Muscle of leg (tissue), 11 donors: Measurements from ENCODE around the gene VILL. TPM values are rescaled to one million over a fixed set of nuclear protein-coding genes. Genes with fewer than 3 reads are reported as not detected.

ENCODE experiments used
- DNase-seq: peaks from one replicate; pipeline ENCODE4 v3.0.0; 2013
- H3K27ac ChIP-seq: one replicate; pipeline ENCODE4 v1.5.1; 2013; ENCODE audit warnings: mild to moderate bottlenecking, low read length, control low read depth
- H3K27me3 ChIP-seq: one replicate; pipeline ENCODE4 v1.6.1; 2013; ENCODE audit warnings: low read length; ENCODE audit not compliant: control insufficient read depth, insufficient read depth
- H3K36me3 ChIP-seq: one replicate; pipeline ENCODE4 v1.6.1; 2013; ENCODE audit warnings: low read length; ENCODE audit not compliant: control insufficient read depth, insufficient read depth
- H3K4me1 ChIP-seq: one replicate; pipeline ENCODE4 v1.6.1; 2013; ENCODE audit warnings: low read length; ENCODE audit not compliant: control insufficient read depth, insufficient read depth
- H3K4me3 ChIP-seq: one replicate; pipeline ENCODE4 v1.5.1; 2013; ENCODE audit warnings: low read length, control low read depth
- H3K9me3 ChIP-seq: replicated peaks from 2 replicates; pipeline ENCODE4 v1.6.1; 2013; ENCODE audit warnings: low read depth, low read length; ENCODE audit not compliant: control insufficient read depth
- WGBS: methylation state at CpG from one replicate; pipeline ENCODE4 v1.1.5; 2013; ENCODE audit warnings: missing lambda C conversion rate; ENCODE audit not compliant: insufficient coverage; 5-methylcytosine and 5-hydroxymethylcytosine counted together
- polyA plus RNA-seq, 8 donors: library from polyadenylated mRNA; unstranded; fragments of 120-200 nt; gene quantifications; one replicate each; pipeline versions ENCODE4 v1.2.1 to v1.2.3, GENCODE V29; 2013; ENCODE audit warnings: inconsistent platforms in 1 of 8, low replicate concordance in 1 of 8; ENCODE audit not compliant: insufficient read length in 8 of 8, insufficient read depth in 1 of 8
- total RNA-seq: library from RNA; stranded (reverse); fragments of 120-200 nt; gene quantifications from one replicate; pipeline ENCODE4 v1.2.4, GENCODE V29; 2013

The VILL gene
- total and polyA plus RNA-seq, 9 donors = 3.7 to 10.4 (median 7.2) TPM

- Histone ChIP-seq H3K36me3 (peaks cover 9% of the 10 kb centered on the region), H3K27ac (peak overlapping the region; percentile 69), H3K4me3 (no peak overlapping the region), H3K4me1 (peaks cover 26% of the 10 kb centered on the region), H3K9me3 (no peaks in the 10 kb centered on the region), H3K27me3 (no peaks in the 10 kb centered on the region)
- peak; percentile 80 for DNase-seq
- WGBS = 22% methylated on average over 6 of the region's 6 CpGs
Observed at GRCh38 chr3:37949866-37950265, 40.7 kb upstream of the VILL start.

DNA sequence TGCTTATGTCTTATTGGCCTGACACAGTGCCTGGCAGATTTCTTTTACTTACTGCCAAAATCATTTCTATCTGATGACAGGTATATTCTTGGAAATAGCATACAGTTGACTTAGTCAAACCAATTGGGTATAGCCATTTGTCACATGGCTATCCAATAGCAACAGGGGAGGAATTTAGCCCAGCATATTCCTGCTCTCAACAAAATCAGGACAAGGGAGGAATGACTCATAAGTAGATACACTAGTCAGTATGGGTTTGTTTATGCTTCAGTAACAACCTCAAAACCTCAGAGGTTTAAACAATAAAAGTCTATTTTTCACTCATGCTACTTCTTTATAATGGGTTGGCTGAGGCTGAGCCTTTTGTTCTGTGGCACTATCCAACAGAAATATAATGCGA, 38.0 kb upstream of the VILL start:
- Histone ChIP-seq H3K4me3 (no peak overlapping the region), H3K36me3 (peaks cover 15% of the 10 kb centered on the region), H3K27me3 (no peaks in the 10 kb centered on the region), H3K4me1 (peaks cover 13% of the 10 kb centered on the region), H3K27ac (no peak overlapping the region), H3K9me3 (no peaks in the 10 kb centered on the region)
- WGBS = no CpG with 5 or more reads among the region's 1 CpG
- DNase-seq = no peak

DNA sequence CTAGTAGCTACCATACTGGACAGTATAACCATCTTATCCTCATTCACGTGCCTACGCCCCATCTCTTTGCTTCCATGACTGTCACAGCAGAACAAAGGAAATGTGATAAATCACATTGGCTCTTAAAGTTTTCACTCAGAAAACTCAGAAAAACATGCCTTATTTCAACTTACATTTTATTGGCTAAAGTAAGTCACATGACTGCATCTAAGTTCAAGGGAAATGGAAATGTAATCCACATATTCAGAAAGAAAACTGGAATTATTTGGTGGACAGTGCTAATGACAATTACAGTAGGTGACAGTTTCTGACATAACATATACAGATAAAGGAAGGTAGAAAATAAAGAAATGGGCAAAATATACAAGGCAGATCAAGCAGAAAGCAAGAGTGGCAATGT, 37.4 kb upstream of the VILL start:
- 100% methylated on average over 2 of the region's 2 CpGs for WGBS
- Histone ChIP-seq H3K9me3 (no peaks in the 10 kb centered on the region), H3K27me3 (no peaks in the 10 kb centered on the region), H3K36me3 (peaks cover 15% of the 10 kb centered on the region), H3K27ac (no peak overlapping the region), H3K4me3 (no peak overlapping the region), H3K4me1 (peaks cover 13% of the 10 kb centered on the region)
- no peak for DNase-seq

DNA sequence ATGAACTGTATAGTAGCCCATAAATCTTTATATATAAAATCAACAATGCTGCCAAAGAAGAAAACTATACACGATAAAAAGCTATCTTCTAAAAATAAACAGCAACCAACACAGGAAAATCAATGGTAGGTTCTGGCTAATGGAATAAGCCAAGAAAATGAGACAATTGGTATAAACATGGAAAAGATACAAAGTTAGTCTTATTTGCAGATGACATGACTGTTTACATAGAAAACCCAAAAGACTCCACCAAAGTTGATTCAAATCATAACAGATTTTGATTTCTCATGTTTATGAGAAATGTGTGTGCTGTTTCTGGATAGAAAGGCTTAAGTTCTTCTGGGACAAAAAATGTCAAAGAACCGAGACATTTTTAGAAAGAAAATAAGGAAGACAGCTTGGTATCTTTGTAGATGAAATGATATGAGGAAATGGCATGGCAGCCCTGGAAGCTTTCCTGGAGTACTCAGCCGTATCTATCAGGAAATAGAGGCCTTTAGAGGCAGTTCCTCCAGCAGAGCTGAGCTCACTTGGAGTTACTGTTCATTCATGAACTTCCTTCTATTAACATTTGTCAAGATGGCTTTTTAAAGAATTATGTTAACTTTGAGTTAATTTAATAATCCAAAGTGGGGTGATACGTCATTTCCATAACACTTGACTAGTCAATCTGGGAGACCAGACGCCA, 36.7 kb upstream of the VILL start:
- no peak for DNase-seq
- peaks cover 13% of the 10 kb centered on the region for H3K4me1 ChIP-seq
- no peak overlapping the region for H3K27ac ChIP-seq
- no peaks in the 10 kb centered on the region for H3K9me3 ChIP-seq
- no peaks in the 10 kb centered on the region for H3K27me3 ChIP-seq
- WGBS = 80% methylated on average over 2 of the region's 5 CpGs
- peaks cover 18% of the 10 kb centered on the region for H3K36me3 ChIP-seq
- no peak overlapping the region for H3K4me3 ChIP-seq

DNA sequence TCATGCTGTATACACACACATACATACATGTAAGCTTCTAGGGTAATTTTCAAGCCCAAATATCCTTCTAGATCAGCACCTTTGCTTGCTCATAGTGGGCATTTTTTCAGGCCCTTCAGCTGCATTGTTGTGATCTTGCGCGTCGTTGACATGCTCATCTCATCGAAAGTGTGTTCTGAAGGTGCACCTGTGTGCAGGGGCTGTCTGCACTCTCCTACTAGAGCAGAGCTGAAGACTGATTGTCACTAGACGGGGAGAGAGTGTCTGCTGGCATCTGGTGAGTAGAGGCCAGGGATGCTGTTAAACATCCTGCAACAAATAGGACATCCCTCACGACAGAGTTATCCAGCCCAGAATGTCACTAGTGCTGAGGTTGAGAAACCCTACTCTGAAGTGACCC, 35.7 kb upstream of the VILL start:
- Histone ChIP-seq H3K4me1 (peaks cover 9% of the 10 kb centered on the region), H3K4me3 (no peak overlapping the region), H3K36me3 (peaks cover 17% of the 10 kb centered on the region), H3K9me3 (no peaks in the 10 kb centered on the region), H3K27ac (no peak overlapping the region), H3K27me3 (no peaks in the 10 kb centered on the region)
- no peak for DNase-seq
- WGBS = 100% methylated on average over 5 of the region's 6 CpGs

DNA sequence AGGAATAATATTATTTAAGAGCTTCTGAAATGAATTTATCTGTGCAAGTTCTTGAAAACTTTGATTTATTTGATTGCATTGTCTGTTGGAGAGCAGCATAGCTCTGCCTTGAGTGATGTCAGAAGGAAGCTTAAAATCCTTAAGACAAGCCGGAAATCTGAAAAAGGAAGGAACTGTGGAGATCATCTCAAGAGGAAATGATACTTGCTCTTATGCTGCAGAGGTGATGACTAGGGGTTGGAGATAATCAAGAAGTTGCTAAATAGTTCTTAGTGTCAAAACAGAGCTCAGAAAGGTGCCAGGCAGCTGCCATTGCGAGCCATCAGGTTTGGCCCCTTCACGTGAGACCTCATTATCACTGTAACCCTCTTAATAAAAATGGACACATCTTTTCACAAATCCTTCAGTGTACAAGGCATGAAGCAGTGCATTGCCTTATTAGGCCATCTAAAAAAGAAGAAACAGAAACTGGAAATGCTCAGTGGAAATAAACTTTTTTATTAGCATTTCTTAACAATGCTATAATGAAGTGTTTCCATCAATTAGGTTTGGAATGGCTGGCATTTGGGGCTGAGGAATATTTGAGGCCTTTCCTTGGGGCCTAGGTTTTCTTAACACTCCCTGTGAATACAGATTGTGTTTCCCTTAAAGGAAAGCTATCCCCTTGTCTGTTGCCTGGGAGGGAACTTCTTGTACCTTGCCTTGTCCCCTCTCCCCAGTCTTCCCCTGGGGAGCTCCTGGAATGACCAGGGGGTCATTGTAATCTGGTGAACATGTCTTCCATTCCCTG, 34.5 kb upstream of the VILL start:
- H3K36me3 ChIP-seq = peaks cover 17% of the 10 kb centered on the region
- H3K4me1 ChIP-seq = peaks cover 7% of the 10 kb centered on the region
- peak overlapping the region; percentile 36 for H3K27ac ChIP-seq
- no peaks in the 10 kb centered on the region for H3K27me3 ChIP-seq
- no peaks in the 10 kb centered on the region for H3K9me3 ChIP-seq
- 63% methylated on average over 2 of the region's 3 CpGs for WGBS
- peak; percentile 52 for DNase-seq
- no peak overlapping the region for H3K4me3 ChIP-seq

DNA sequence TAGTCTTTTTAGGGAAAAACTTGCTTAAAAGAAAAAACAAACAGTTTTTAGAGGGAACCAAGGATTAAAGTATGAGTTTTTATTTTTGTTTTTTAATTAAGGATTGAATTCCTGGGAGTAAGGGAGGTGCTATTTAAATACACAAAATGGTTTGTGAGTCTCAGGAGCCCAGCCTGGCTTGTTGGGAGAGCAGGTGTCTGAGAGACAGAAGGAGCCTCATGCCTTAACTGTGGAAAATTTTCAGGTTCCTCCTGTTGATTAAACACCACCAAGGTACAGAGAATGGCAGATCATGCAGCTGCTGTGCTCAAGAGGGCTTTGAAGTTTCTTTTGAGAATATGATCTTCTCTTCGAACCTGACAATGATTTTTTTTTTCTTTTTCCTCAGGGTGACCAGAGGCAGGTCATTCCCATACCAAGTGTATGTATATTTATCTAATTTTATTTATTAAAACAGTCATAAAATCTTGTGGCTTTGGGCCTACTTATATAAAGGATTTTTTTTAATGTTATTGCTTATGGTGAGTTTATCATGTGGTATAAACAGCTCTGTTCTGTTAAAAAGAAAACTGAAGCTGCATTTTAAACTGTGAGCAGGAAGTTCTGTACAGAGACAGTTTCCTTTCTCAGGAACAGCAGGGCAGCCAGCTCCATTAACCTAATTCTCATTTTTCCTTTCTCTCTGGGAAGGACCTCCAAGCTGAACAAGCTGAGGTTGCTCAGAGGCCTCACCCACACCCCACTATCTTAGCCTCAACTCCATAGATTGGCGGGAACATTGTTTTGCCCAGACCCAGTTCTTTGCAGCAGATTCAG, 33.7 kb upstream of the VILL start:
- 58% methylated on average over 1 of the region's 2 CpGs for WGBS

DNA sequence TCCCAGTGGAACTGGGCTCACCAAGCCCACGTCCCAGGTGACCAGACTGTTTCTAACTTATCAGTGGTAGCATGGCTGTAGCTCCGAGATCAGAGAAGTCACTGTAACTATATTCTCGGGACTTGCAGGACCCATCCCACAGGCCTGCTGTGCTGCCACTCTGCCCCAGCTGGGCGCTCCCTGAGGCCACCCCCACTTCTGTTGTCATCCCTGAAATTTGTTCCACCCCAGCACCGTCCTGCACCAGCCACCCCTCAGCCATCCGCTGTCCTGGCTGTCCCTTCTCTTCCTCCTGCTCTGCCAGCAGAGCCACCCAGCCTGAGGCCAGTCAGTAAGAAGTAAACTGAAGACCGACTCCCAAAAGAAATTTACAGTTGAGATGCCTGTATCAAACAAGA, 33.0 kb upstream of the VILL start:
- DNase-seq = no peak
- 72% methylated on average over 6 of the region's 7 CpGs for WGBS
- Histone ChIP-seq H3K4me1 (peaks cover 9% of the 10 kb centered on the region), H3K27me3 (no peaks in the 10 kb centered on the region), H3K36me3 (peaks cover 17% of the 10 kb centered on the region), H3K9me3 (no peaks in the 10 kb centered on the region), H3K27ac (peak overlapping the region; percentile 36), H3K4me3 (no peak overlapping the region)

More for the DNA sequence above, 33.7 kb upstream of the VILL start:
- DNase-seq = no peak
- Histone ChIP-seq H3K4me3 (no peak overlapping the region), H3K4me1 (peaks cover 9% of the 10 kb centered on the region), H3K27me3 (no peaks in the 10 kb centered on the region), H3K9me3 (no peaks in the 10 kb centered on the region), H3K27ac (peak overlapping the region; percentile 36), H3K36me3 (peaks cover 17% of the 10 kb centered on the region)

DNA sequence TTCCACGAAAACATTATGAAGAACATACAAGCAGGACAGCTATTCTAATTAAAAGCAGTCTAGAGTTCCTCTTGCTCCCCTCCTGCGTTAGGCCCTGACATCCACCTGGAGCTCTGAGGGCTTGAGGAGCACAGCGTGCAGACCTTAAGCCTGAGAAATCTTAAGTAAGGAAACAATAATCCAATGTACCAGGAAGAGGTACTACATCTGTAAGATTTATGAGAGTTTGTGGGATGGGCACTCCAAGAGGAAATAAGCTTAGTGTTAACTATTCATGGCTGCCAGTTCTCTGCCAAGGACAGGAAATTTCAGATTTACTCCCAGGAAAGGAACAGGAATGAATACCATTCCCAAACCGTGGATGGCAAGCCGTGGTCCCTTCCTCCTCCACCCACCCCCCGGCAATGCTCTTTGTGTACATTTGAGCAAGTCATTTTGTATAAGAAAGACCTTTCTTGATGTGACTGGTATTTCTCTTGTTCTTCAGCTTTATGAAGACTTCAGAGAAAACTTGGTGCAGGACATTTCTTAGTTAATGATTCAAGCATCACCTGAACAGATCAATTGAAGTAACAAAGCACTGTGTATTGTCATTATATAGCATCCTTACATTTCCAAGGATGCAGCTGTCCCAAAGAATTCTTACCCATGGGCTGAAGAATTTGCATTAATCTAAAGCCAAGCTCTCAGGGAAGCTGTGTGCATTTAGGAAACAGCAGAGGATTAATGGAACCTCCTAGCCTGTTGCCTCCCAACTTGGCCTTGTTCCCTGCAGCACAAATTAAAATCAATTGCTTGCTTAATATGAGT, 28.8 kb upstream of the VILL start:
- H3K36me3 ChIP-seq = peaks cover 12% of the 10 kb centered on the region
- H3K27ac ChIP-seq = peak overlapping the region; percentile 52
- no peaks in the 10 kb centered on the region for H3K9me3 ChIP-seq
- H3K4me3 ChIP-seq = no peak overlapping the region
- no peaks in the 10 kb centered on the region for H3K27me3 ChIP-seq
- peaks cover 8% of the 10 kb centered on the region for H3K4me1 ChIP-seq
- DNase-seq = no peak
- WGBS = no CpG with 5 or more reads among the region's 6 CpGs
